Panc1 (cell line): Measurements from ENCODE around the gene MTHFSD. TPM values are rescaled to one million over a fixed set of nuclear protein-coding genes. Genes with fewer than 3 reads are reported as not detected.

Source experiments
- ATAC-seq: fragments of 200-7000 bp; cut with Tn5 transposase; 2 replicates; pipeline ENCODE4 v1.9.1; 2020; ENCODE audit warnings: mild to moderate bottlenecking, moderate library complexity
- BruUV-seq: library from RNA; stranded (reverse); fragments of 400-500 nt; replicated peaks from 2 replicates; lab custom pipeline; 2021; lab: Mats Ljungman, UMichigan
- CTCF ChIA-PET: fragments of 300-600 bp; sonication (Branson Sonifier 250); formaldehyde crosslinking; loops from one replicate; lab custom pipeline; 2022; ENCODE audit warnings: antibody characterized with exemption; lab: Charles Lee
- POLR2A ChIA-PET: fragments of 300-600 bp; sonication (Branson Sonifier 250); formaldehyde crosslinking; loops from one replicate; lab custom pipeline; 2022; ENCODE audit warnings: antibody characterized with exemption; lab: Charles Lee
- DNase-seq: peaks from one replicate; pipeline ENCODE4 v3.0.0-alpha.2; 2010; ENCODE audit warnings: low read depth, low spot score
- H3K27ac ChIP-seq: 2 replicates; pipeline ENCODE4 v1.5.1; 2011; ENCODE audit warnings: mild to moderate bottlenecking, low read length, inconsistent platforms
- H3K27me3 ChIP-seq: fragments of 200-500 bp; sonication (Bioruptor generic); 2 replicates; pipeline ENCODE4 v1.6.0; 2014; ENCODE audit warnings: low read length, inconsistent platforms; ENCODE audit not compliant: control insufficient read depth, insufficient read depth
- H3K36me3 ChIP-seq: fragments of 200-500 bp; sonication (Bioruptor generic); 2 replicates; pipeline ENCODE4 v1.5.1; 2014; ENCODE audit warnings: inconsistent platforms, mild to moderate bottlenecking, low read length, moderate library complexity; ENCODE audit not compliant: control insufficient read depth, insufficient read depth
- H3K4me1 ChIP-seq: 2 replicates; pipeline ENCODE4 v1.5.1; 2011; ENCODE audit warnings: inconsistent platforms, mild to moderate bottlenecking, low read length, moderate library complexity; ENCODE audit not compliant: control insufficient read depth, insufficient read depth
- H3K4me3 ChIP-seq, 2 experiments: 2 replicates each; pipeline ENCODE4 v1.5.1; 2011 to 2012; ENCODE audit warnings: low read depth in 2 of 2, low read length in 2 of 2, mild to moderate bottlenecking in 2 of 2, inconsistent platforms in 1 of 2, moderate library complexity in 1 of 2
- H3K9me3 ChIP-seq: fragments of 200-500 bp; sonication (Bioruptor generic); 2 replicates; pipeline ENCODE4 v1.5.1; 2014; ENCODE audit warnings: low read depth, mild to moderate bottlenecking, inconsistent platforms, low read length, moderate library complexity; ENCODE audit not compliant: control insufficient read depth, insufficient read depth
- POLR2AphosphoS5 ChIP-seq: IDR thresholded peaks from 2 replicates; pipeline ENCODE4 v1.6.1; 2012; ENCODE audit warnings: mild to moderate bottlenecking, low read depth, low read length, moderate library complexity
- REST ChIP-seq, 2 experiments: IDR thresholded peaks; 2 replicates each; pipeline ENCODE4 v1.6.1; 2011 to 2012; ENCODE audit warnings: low read depth in 2 of 2, control low read depth in 1 of 2, low read length in 1 of 2, mild to moderate bottlenecking in 1 of 2, moderate library complexity in 1 of 2; ENCODE audit not compliant: insufficient read depth in 1 of 2
- SIN3A ChIP-seq: IDR thresholded peaks from 2 replicates; pipeline ENCODE4 v1.6.1; 2012; ENCODE audit warnings: low read depth, mild to moderate bottlenecking, low read length, moderate library complexity, borderline replicate concordance; ENCODE audit not compliant: insufficient read depth
- TCF7L2 ChIP-seq: IDR thresholded peaks from 2 replicates; pipeline ENCODE4 v1.6.1; 2011; ENCODE audit warnings: mild to moderate bottlenecking, low read depth, low read length, inconsistent platforms
- in situ Hi-C: cut with HindIII; loops from 2 replicates; pipeline ENCODE4 v1.10.0; 2016; ENCODE audit warnings: low sequenced_read_pairs, low pct_unique_long_range_greater_than_20kb
- intact Hi-C: fragments of 100-400 bp; cut with micrococcal nuclease; formaldehyde crosslinking; loops from one replicate; pipeline ENCODE4 v1.10.0; 2022; ENCODE audit not compliant: unreplicated experiment
- total RNA-seq: library from RNA; stranded (reverse); gene quantifications from one replicate; pipeline ENCODE4 v1.2.1, GENCODE V29; 2021; ENCODE audit not compliant: unreplicated experiment
- TF ChIP-seq, protein P1 (sequence below): fragments of 450-650 bp; IDR thresholded peaks from 2 replicates; pipeline ENCODE4 v1.5.1; 2017; ENCODE audit warnings: mild to moderate bottlenecking

MTHFSD gene
- total RNA-seq, 1 experiment from 2014 or later: 16.5 TPM

- ATAC-seq (no peak), DNase-seq (no peak)
- no peaks in the 10 kb centered on the region; the same call in 1 of the 2 replicates for H3K36me3 ChIP-seq
- no peak overlapping the region for H3K4me3 ChIP-seq
- in situ Hi-C loops (no loop called here), intact Hi-C loops (no loop called here)
- peaks cover 3% of the 10 kb centered on the region; the same call in 1 of the 2 replicates for H3K4me1 ChIP-seq
- H3K27me3 ChIP-seq: peaks cover 44% of the 10 kb centered on the region
- no peak overlapping the region for H3K27ac ChIP-seq
- ChIA-PET POLR2A (no interaction called here), CTCF (no interaction called here)
- TF ChIP-seq POLR2AphosphoS5: no peak
- TF ChIP-seq TCF7L2: no peak
- TF ChIP-seq REST (IDR thresholded peaks at IDR 0.05; ENCODE audit: insufficient read depth in 1 of 2, low read depth in 2 of 2, low read length in 1 of 2): no peak
- TF ChIP-seq, protein P1, sequence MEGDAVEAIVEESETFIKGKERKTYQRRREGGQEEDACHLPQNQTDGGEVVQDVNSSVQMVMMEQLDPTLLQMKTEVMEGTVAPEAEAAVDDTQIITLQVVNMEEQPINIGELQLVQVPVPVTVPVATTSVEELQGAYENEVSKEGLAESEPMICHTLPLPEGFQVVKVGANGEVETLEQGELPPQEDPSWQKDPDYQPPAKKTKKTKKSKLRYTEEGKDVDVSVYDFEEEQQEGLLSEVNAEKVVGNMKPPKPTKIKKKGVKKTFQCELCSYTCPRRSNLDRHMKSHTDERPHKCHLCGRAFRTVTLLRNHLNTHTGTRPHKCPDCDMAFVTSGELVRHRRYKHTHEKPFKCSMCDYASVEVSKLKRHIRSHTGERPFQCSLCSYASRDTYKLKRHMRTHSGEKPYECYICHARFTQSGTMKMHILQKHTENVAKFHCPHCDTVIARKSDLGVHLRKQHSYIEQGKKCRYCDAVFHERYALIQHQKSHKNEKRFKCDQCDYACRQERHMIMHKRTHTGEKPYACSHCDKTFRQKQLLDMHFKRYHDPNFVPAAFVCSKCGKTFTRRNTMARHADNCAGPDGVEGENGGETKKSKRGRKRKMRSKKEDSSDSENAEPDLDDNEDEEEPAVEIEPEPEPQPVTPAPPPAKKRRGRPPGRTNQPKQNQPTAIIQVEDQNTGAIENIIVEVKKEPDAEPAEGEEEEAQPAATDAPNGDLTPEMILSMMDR: no peak
- no peak for TF ChIP-seq SIN3A
- no peaks in the 10 kb centered on the region for H3K9me3 ChIP-seq
- no TSS peak for BruUV-seq
Observed at GRCh38 chr16:86499889-86500707, 54.9 kb downstream of the MTHFSD start.

GRCh38 chr16:86499440-86499786 lies 55.6 kb downstream of the MTHFSD start:
- Histone ChIP-seq H3K36me3 (no peaks in the 10 kb centered on the region; the same call in 1 of the 2 replicates), H3K9me3 (no peaks in the 10 kb centered on the region), H3K4me3 (no peak overlapping the region), H3K4me1 (peaks cover 3% of the 10 kb centered on the region; the same call in 1 of the 2 replicates), H3K27ac (no peak overlapping the region), H3K27me3 (peaks cover 37% of the 10 kb centered on the region)
- no peak for DNase-seq
- ChIA-PET CTCF (no interaction called here), POLR2A (no interaction called here)
- in situ Hi-C loops: no loop called here
- no TSS peak for BruUV-seq
- no peak for TF ChIP-seq SIN3A
- TF ChIP-seq, protein P1: no peak
- no peak for TF ChIP-seq TCF7L2
- no peak for TF ChIP-seq POLR2AphosphoS5
- no peak for TF ChIP-seq REST (IDR thresholded peaks at IDR 0.05; ENCODE audit: insufficient read depth in 1 of 2, low read depth in 2 of 2, low read length in 1 of 2)
- no peak for ATAC-seq
- intact Hi-C loops: no loop called here
